Trophoblast cell (in vitro differentiated cells and primary cell): ENCODE results near the gene SLC35F4.
A peak's percentile ranks its signal among the peaks of the same experiment; 100 is the strongest.
"Not testable (repeated sequence)": the region's sequence is repeated elsewhere in the genome, so short reads cannot be mapped to it uniquely, and the experiment has no call there.

ENCODE experiments used
- DNase-seq, 2 donors: peaks; one replicate each; pipeline ENCODE4 v3.0.0-alpha.2; 2016
- H2AFZ ChIP-seq: 2 replicates; pipeline ENCODE4 v1.6.1; 2013; ENCODE audit warnings: low read length, moderate library complexity, mild to moderate bottlenecking; ENCODE audit not compliant: insufficient read depth, poor library complexity
- H2AK5ac ChIP-seq: 2 replicates; pipeline ENCODE4 v1.6.1; 2013; ENCODE audit warnings: mild to moderate bottlenecking, low read length
- H2BK120ac ChIP-seq: 2 replicates; pipeline ENCODE4 v1.6.1; 2013; ENCODE audit warnings: low read length, mild to moderate bottlenecking, moderate library complexity; ENCODE audit not compliant: insufficient read depth, poor library complexity
- H2BK12ac ChIP-seq: 2 replicates; pipeline ENCODE4 v1.6.1; 2013; ENCODE audit warnings: mild to moderate bottlenecking, low read length, moderate library complexity
- H2BK5ac ChIP-seq: 2 replicates; pipeline ENCODE4 v1.6.1; 2013; ENCODE audit warnings: low read length, low read depth, moderate library complexity, mild to moderate bottlenecking; ENCODE audit not compliant: poor library complexity
- H3K14ac ChIP-seq: 2 replicates; pipeline ENCODE4 v1.6.1; 2013; ENCODE audit warnings: mild to moderate bottlenecking, low read length
- H3K18ac ChIP-seq: 2 replicates; pipeline ENCODE4 v1.6.1; 2013; ENCODE audit warnings: mild to moderate bottlenecking, low read length
- H3K23ac ChIP-seq: 2 replicates; pipeline ENCODE4 v1.6.1; 2013; ENCODE audit warnings: low read length
- H3K27ac ChIP-seq: 2 replicates; pipeline ENCODE4 v1.5.1; 2013; ENCODE audit warnings: low read depth, mild to moderate bottlenecking, inconsistent platforms, low read length, moderate library complexity
- H3K27me3 ChIP-seq: 2 replicates; pipeline ENCODE4 v1.6.1; 2013; ENCODE audit warnings: inconsistent platforms, mild to moderate bottlenecking, low read length, moderate library complexity; ENCODE audit not compliant: insufficient read depth
- H3K36me3 ChIP-seq, 2 experiments: 1 replicate in 1 of 2; 2 replicates in 1 of 2; pipeline ENCODE4 v1.6.1; 2013; ENCODE audit warnings: low read length in 2 of 2, mild to moderate bottlenecking in 2 of 2, moderate library complexity in 1 of 2; ENCODE audit not compliant: insufficient read depth in 2 of 2, control insufficient read depth in 1 of 2
- H3K4ac ChIP-seq: 2 replicates; pipeline ENCODE4 v1.6.1; 2013; ENCODE audit warnings: low read depth, mild to moderate bottlenecking, low read length, moderate library complexity
- H3K4me1 ChIP-seq, 2 experiments: 1 replicate in 1 of 2; 2 replicates in 1 of 2; pipeline ENCODE4 v1.6.1; 2013; ENCODE audit warnings: low read length in 2 of 2, mild to moderate bottlenecking in 2 of 2, moderate library complexity in 1 of 2; ENCODE audit not compliant: insufficient read depth in 2 of 2, control insufficient read depth in 1 of 2
- H3K4me2 ChIP-seq: 2 replicates; pipeline ENCODE4 v1.6.1; 2013; ENCODE audit warnings: inconsistent platforms, mild to moderate bottlenecking, low read length, moderate library complexity
- H3K4me3 ChIP-seq: 2 replicates; pipeline ENCODE4 v1.5.1; 2013; ENCODE audit warnings: mild to moderate bottlenecking, low read depth, low read length, inconsistent platforms
- H3K79me1 ChIP-seq: one replicate; pipeline ENCODE4 v1.6.1; 2013; ENCODE audit warnings: low read length
- H3K79me2 ChIP-seq: 2 replicates; pipeline ENCODE4 v1.6.1; 2013; ENCODE audit warnings: low read length, mild to moderate bottlenecking; ENCODE audit not compliant: control insufficient read depth, insufficient read depth, poor library complexity
- H3K9ac ChIP-seq: 2 replicates; pipeline ENCODE4 v1.6.1; 2013; ENCODE audit warnings: mild to moderate bottlenecking, low read length
- H3K9me3 ChIP-seq: 2 replicates; pipeline ENCODE4 v1.6.1; 2013; ENCODE audit warnings: low read depth, mild to moderate bottlenecking, control low read depth, inconsistent platforms, low read length; ENCODE audit not compliant: insufficient read depth
- H4K12ac ChIP-seq: 2 replicates; pipeline ENCODE4 v1.6.1; 2013; ENCODE audit warnings: low read depth, mild to moderate bottlenecking, low read length, moderate library complexity
- H4K8ac ChIP-seq: 2 replicates; pipeline ENCODE4 v1.6.1; 2013; ENCODE audit warnings: low read depth, mild to moderate bottlenecking, low read length, moderate library complexity
- H4K91ac ChIP-seq: one replicate; pipeline ENCODE4 v1.6.1; 2013; ENCODE audit warnings: low read depth, mild to moderate bottlenecking, low read length, moderate library complexity
- WGBS: extraction: QIAGEN DNeasy Blood & Tissue Kit; methylation state at CpG from one replicate; pipeline ENCODE4 v1.1.7; 2013; ENCODE audit warnings: missing lambda C conversion rate; ENCODE audit not compliant: insufficient read length, insufficient coverage; ENCODE audit errors: extremely low coverage; 5-methylcytosine and 5-hydroxymethylcytosine counted together

Gene SLC35F4

GRCh38 chr14:57729208-57730187, 136.4 kb downstream of the SLC35F4 start:
- Histone ChIP-seq H4K12ac (no peak overlapping the region), H3K9me3 (no peaks in the 10 kb centered on the region)

GRCh38 chr14:57725399-57726077, 140.4 kb downstream of the SLC35F4 start:
- H3K27ac ChIP-seq = no peak overlapping the region
- H2AFZ ChIP-seq = no peak overlapping the region
- DNase-seq = peak; percentile 45 to 70
- no peak overlapping the region for H2BK12ac ChIP-seq
- no peaks in the 10 kb centered on the region for H3K36me3 ChIP-seq
- no peak overlapping the region for H4K91ac ChIP-seq
- no peak overlapping the region for H3K23ac ChIP-seq
- no peak overlapping the region for H3K14ac ChIP-seq
- no peak overlapping the region for H3K4me2 ChIP-seq
- no peak overlapping the region for H3K4me3 ChIP-seq
- no peaks in the 10 kb centered on the region for H3K79me1 ChIP-seq
- no peaks in the 10 kb centered on the region for H3K27me3 ChIP-seq
- no peak overlapping the region for H3K18ac ChIP-seq
- H3K79me2 ChIP-seq = no peaks in the 10 kb centered on the region
- H3K9ac ChIP-seq = no peak overlapping the region
- no peaks in the 10 kb centered on the region for H3K4me1 ChIP-seq
- no peak overlapping the region for H2BK5ac ChIP-seq
- no peak overlapping the region for H3K4ac ChIP-seq
- H3K9me3 ChIP-seq = no peaks in the 10 kb centered on the region
- WGBS = no CpG with 5 or more reads among the region's 2 CpGs
- H2BK120ac ChIP-seq = no peak overlapping the region
- H4K12ac ChIP-seq = no peak overlapping the region
- H2AK5ac ChIP-seq = no peak overlapping the region
- no peak overlapping the region for H4K8ac ChIP-seq

More at GRCh38 chr14:57729208-57730187, 136.4 kb downstream of the SLC35F4 start:
- Histone ChIP-seq H2BK5ac (no peak overlapping the region), H3K23ac (no peak overlapping the region), H3K27ac (no peak overlapping the region), H3K4me3 (no peak overlapping the region), H3K4me2 (no peak overlapping the region), H3K4ac (no peak overlapping the region), H3K79me2 (no peaks in the 10 kb centered on the region), H4K8ac (no peak overlapping the region), H2AFZ (no peak overlapping the region), H2BK12ac (no peak overlapping the region), H3K79me1 (no peaks in the 10 kb centered on the region), H2AK5ac (no peak overlapping the region), H2BK120ac (no peak overlapping the region), H3K4me1 (no peaks in the 10 kb centered on the region), H3K36me3 (no peaks in the 10 kb centered on the region), H3K9ac (no peak overlapping the region), H3K18ac (no peak overlapping the region), H4K91ac (no peak overlapping the region), H3K14ac (no peak overlapping the region), H3K27me3 (no peaks in the 10 kb centered on the region)
- WGBS = no CpG with 5 or more reads among the region's 5 CpGs
- no peak for DNase-seq

- not testable (repeated sequence) for H3K79me1 ChIP-seq, H4K91ac ChIP-seq, DNase-seq, H4K12ac ChIP-seq, H3K23ac ChIP-seq, H2AFZ ChIP-seq, H3K27ac ChIP-seq, H3K4me2 ChIP-seq, H3K36me3 ChIP-seq, H2BK5ac ChIP-seq, H3K9me3 ChIP-seq, H3K27me3 ChIP-seq, H4K8ac ChIP-seq, H2BK12ac ChIP-seq, H3K4ac ChIP-seq, H3K4me1 ChIP-seq, H3K79me2 ChIP-seq, H2BK120ac ChIP-seq, H3K14ac ChIP-seq, H3K18ac ChIP-seq, H2AK5ac ChIP-seq, H3K4me3 ChIP-seq, H3K9ac ChIP-seq
Observed at GRCh38 chr14:57722141-57722540, 143.8 kb downstream of the SLC35F4 start.

- H3K23ac ChIP-seq = no peak overlapping the region
- peak; percentile 4 to 31 for DNase-seq
- no peak overlapping the region for H3K4me2 ChIP-seq
- WGBS = no CpG with 5 or more reads among the region's 3 CpGs
- H3K4me3 ChIP-seq = no peak overlapping the region
- peaks cover 6% of the 10 kb centered on the region for H3K9me3 ChIP-seq
- H3K27me3 ChIP-seq = no peaks in the 10 kb centered on the region
- H3K79me1 ChIP-seq = no peaks in the 10 kb centered on the region
- H3K14ac ChIP-seq = no peak overlapping the region
- H2BK5ac ChIP-seq = no peak overlapping the region
- no peak overlapping the region for H3K9ac ChIP-seq
- H3K36me3 ChIP-seq = no peaks in the 10 kb centered on the region
- H3K79me2 ChIP-seq = no peaks in the 10 kb centered on the region
- H4K8ac ChIP-seq = no peak overlapping the region
- H4K12ac ChIP-seq = no peak overlapping the region
- no peak overlapping the region for H2AK5ac ChIP-seq
- H3K27ac ChIP-seq = no peak overlapping the region
- no peak overlapping the region for H4K91ac ChIP-seq
- H3K4ac ChIP-seq = no peak overlapping the region
- H2AFZ ChIP-seq = no peak overlapping the region
- no peak overlapping the region for H2BK120ac ChIP-seq
- no peaks in the 10 kb centered on the region for H3K4me1 ChIP-seq
- no peak overlapping the region for H2BK12ac ChIP-seq
- no peak overlapping the region for H3K18ac ChIP-seq
Observed at GRCh38 chr14:57714487-57714931, 151.4 kb downstream of the SLC35F4 start.
